Prostate gland (tissue), 2 donors: ENCODE results near the gene HDAC1. TPM values are rescaled to one million over a fixed set of nuclear protein-coding genes. Genes with fewer than 3 reads are reported as not detected.

Experiments
- DNase-seq: peaks from one replicate; pipeline ENCODE4 v3.0.0-alpha.2; 2019; ENCODE audit warnings: low spot score
- H3K27ac ChIP-seq, 2 donors: fragments of 200-600 bp; sonication (generic); 2 replicates each; pipeline ENCODE4 v1.5.1; 2017 to 2019
- H3K27me3 ChIP-seq: fragments of 200-600 bp; sonication (generic); replicated peaks from 2 replicates; pipeline ENCODE4 v1.5.1; 2019; ENCODE audit not compliant: insufficient read depth
- H3K36me3 ChIP-seq, 2 donors: fragments of 200-600 bp; sonication (generic); 1 replicate in 1 of 2; 2 replicates in 1 of 2; pipeline versions ENCODE4 v1.5.1 to v1.8.1; 2017 to 2019
- H3K4me1 ChIP-seq: fragments of 200-600 bp; sonication (generic); replicated peaks from 2 replicates; pipeline ENCODE4 v1.5.1; 2019
- H3K4me3 ChIP-seq, 2 donors: fragments of 200-600 bp; sonication (generic); 2 replicates each; pipeline ENCODE4 v1.5.1; 2017 to 2019
- H3K9me3 ChIP-seq: fragments of 200-600 bp; sonication (generic); 2 replicates; pipeline ENCODE4 v1.5.1; 2017
- POLR2A ChIP-seq: fragments of 450-650 bp; IDR thresholded peaks from one replicate; pipeline ENCODE4 v1.6.1; 2016; ENCODE audit warnings: antibody characterized with exemption, mild to moderate bottlenecking
- POLR2AphosphoS5 ChIP-seq: sonication (generic); formaldehyde crosslinking; IDR thresholded peaks from one replicate; pipeline ENCODE4 v1.6.1; 2017; ENCODE audit warnings: antibody characterized with exemption
- WGBS: methylation state at CpG from one replicate; pipeline ENCODE4 v1.1.5; 2018; 5-methylcytosine and 5-hydroxymethylcytosine counted together
- intact Hi-C: fragments of 100-400 bp; cut with DNase I; formaldehyde crosslinking; loops from one replicate; pipeline ENCODE4 v1.14.2; 2022
- total RNA-seq, 2 donors: library from RNA; depleted of rRNA; stranded (reverse); fragments of >200 nt; gene quantifications; one replicate each; pipeline ENCODE4 v1.1.0, GENCODE V29; 2016
- TF ChIP-seq, protein P1 (sequence below), 4 experiments: fragments of 200-600 bp in 2 of 4; fragments of 450-650 bp in 2 of 4; sonication (generic) in 2 of 4; IDR thresholded peaks; 1 replicate in 3 of 4; 2 replicates in 1 of 4; pipeline ENCODE4 v1.5.1; 2016 to 2019; ENCODE audit warnings: antibody characterized with exemption in 4 of 4, mild to moderate bottlenecking in 2 of 4, moderate library complexity in 2 of 4

HDAC1 gene
- total RNA-seq, 2 donors from 2014 or later = 85.8 to 98.0 TPM

DNA sequence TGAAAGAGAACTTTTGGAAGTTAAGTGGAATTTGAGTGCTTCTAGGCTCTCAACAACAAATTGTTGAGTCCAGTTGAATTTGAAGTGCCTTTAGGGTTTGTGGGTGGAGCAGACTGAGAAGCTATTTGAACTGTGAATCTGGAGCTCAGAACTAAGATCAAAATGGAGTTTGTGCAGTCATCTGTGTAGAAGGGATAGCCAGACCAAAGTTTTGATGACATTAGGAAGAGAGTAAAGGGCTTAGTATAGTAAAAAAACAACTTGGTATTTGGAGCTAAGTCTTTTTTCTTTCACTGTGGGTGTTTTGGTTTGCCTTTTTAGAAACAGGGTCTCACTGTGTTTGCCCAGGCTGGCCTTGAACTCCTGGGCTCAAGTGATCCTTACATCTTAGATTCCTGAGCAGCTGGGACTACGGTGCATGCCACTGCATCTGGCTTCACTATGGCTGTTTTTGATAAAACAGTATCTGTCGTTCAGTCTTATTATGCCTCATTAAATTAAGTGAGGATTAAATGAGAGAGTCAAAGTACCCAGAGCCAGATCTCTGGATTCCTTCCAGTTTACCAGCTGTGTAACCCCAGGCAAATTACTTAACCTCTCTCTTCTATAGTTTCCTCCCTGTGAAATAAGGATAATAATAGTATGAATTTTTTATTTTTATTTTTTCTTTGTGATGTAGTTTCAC lies 20.0 kb downstream of the HDAC1 start:
- Histone ChIP-seq H3K27ac (no peak overlapping the region), H3K9me3 (no peaks in the 10 kb centered on the region), H3K27me3 (no peaks in the 10 kb centered on the region), H3K4me3 (no peak overlapping the region), H3K4me1 (no peaks in the 10 kb centered on the region), H3K36me3 (no peaks in the 10 kb centered on the region)
- DNase-seq = no peak
- TF ChIP-seq, protein P1, sequence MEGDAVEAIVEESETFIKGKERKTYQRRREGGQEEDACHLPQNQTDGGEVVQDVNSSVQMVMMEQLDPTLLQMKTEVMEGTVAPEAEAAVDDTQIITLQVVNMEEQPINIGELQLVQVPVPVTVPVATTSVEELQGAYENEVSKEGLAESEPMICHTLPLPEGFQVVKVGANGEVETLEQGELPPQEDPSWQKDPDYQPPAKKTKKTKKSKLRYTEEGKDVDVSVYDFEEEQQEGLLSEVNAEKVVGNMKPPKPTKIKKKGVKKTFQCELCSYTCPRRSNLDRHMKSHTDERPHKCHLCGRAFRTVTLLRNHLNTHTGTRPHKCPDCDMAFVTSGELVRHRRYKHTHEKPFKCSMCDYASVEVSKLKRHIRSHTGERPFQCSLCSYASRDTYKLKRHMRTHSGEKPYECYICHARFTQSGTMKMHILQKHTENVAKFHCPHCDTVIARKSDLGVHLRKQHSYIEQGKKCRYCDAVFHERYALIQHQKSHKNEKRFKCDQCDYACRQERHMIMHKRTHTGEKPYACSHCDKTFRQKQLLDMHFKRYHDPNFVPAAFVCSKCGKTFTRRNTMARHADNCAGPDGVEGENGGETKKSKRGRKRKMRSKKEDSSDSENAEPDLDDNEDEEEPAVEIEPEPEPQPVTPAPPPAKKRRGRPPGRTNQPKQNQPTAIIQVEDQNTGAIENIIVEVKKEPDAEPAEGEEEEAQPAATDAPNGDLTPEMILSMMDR (IDR thresholded peaks at IDR 0.05) = no peak
- 49% methylated on average over 2 of the region's 2 CpGs for WGBS
- intact Hi-C loops = no loop called here

DNA sequence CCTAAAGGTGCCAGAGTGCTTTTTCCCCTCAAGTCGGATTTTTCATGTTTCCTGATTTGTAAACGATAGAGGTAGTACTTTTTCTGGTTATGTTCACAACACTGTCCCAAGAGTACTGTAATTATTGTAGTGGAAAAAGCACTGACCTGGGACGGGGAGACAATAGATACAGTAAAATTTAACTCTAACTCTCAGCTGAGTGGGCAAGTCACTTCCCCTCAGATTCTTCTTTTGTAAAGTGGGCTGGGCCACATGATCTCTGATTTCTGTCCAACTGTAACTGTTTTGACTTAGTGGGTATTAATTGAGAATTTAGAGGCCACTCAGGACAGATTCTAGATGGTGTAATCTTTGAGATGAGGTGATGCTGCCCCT lies 25.0 kb downstream of the HDAC1 start:
- Histone ChIP-seq H3K27ac (no peak overlapping the region), H3K36me3 (no peaks in the 10 kb centered on the region), H3K4me1 (no peaks in the 10 kb centered on the region), H3K4me3 (no peak overlapping the region), H3K27me3 (no peaks in the 10 kb centered on the region), H3K9me3 (no peaks in the 10 kb centered on the region)
- WGBS = 66% methylated on average over 3 of the region's 3 CpGs
- TF ChIP-seq POLR2AphosphoS5 (no peak), POLR2A (no peak)
- TF ChIP-seq, protein P1 (IDR thresholded peaks at IDR 0.05) = no peak
- intact Hi-C loops = no loop called here
- no peak for DNase-seq

DNA sequence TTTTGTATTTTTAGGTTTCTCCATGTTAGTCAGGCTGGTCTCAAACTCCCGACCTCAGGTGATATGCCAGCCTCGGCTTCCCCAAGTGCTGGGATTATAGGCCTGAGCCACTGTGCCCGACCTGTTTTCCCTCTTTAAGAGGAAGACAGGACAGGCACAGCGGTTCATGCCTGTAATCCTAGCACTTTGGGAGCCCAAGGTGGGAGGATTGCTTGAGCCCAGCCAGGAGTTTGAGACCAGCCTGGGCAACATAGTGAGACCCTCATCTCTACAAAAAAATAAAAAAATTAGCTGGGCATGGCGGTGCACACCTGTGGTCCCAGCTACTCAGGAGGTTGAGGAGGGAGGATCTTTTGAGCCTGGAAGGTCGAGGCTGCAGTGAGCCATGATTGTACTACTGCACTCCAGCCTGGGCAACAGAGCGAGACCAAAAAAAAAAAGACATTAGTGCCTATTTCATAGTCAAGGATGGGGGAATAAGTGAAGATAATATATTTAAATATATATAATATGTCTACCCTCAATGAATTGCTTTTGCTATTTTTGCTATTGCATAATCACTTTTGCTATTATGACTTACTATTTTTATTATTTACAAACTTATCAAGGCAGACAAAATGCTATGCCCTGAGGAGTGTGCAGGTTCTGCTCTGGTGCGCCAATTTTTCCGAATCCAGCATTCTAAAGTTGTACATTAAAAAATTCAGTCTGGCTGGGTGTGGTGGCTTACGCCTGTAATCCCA lies 26.4 kb downstream of the HDAC1 start:
- H3K4me1 ChIP-seq = no peaks in the 10 kb centered on the region

DNA sequence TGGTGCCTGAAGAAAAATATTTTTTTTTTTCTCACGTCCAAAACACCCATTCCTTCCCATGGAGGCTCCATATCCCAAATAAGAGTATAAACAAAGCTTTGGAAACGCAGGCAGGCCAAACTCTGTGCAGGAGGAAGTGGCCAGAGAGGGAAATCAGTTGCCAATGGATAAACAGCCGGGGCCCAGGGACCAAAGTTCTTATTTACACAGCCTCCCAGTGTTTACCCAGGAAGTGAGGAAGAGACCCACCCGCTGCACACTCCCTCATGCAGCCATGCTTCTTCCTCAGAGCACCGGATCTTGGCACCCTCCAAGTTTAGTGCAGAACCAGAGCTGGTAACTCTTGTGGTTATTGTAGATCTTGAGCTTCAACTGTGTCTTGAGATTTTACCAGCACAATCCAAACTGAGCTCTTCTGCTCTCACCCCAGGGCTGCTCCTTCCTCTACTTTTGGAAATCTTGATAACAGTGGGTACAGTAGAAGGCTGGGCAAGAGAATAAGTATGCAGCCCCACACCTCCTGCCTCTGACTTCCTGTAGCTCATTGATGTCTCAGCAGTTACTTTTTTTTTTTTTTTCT lies 29.9 kb downstream of the HDAC1 start:
- TF ChIP-seq POLR2A (no peak), POLR2AphosphoS5 (no peak)
- TF ChIP-seq, protein P1 (IDR thresholded peaks at IDR 0.05) = no peak
- DNase-seq = no peak
- Histone ChIP-seq H3K36me3 (no peaks in the 10 kb centered on the region), H3K9me3 (no peaks in the 10 kb centered on the region), H3K27me3 (no peaks in the 10 kb centered on the region), H3K4me3 (no peak overlapping the region), H3K4me1 (no peaks in the 10 kb centered on the region), H3K27ac (peak overlapping the region in 1 of 2 donors; percentile 58)
- WGBS = 41% methylated on average over 5 of the region's 5 CpGs
- intact Hi-C loops = no loop called here

More for the DNA sequence above, 26.4 kb downstream of the HDAC1 start:
- Histone ChIP-seq H3K9me3 (no peaks in the 10 kb centered on the region), H3K4me3 (no peak overlapping the region), H3K27me3 (no peaks in the 10 kb centered on the region), H3K27ac (no peak overlapping the region), H3K36me3 (no peaks in the 10 kb centered on the region)
- no peak for DNase-seq
- intact Hi-C loops = no loop called here
- TF ChIP-seq POLR2AphosphoS5 (no peak), POLR2A (no peak)
- TF ChIP-seq, protein P1 (IDR thresholded peaks at IDR 0.05) = no peak
- 96% methylated on average over 10 of the region's 10 CpGs for WGBS
